ENCODE results near the gene SLC4A7.
A peak's percentile ranks its signal among the peaks of the same experiment; 100 is the strongest.

SLC4A7 gene

GRCh38 chr3:27471923-27472550 is 12.1 kb downstream of the SLC4A7 start:
- H3K4me3 ChIP-seq (replicated peaks; ENCODE audit: low read depth, low read length), result no peak overlapping the region
- no peak for DNase-seq (ENCODE audit: extremely low read depth, low read depth)
- no peak for TF ChIP-seq CTCF (IDR thresholded peaks at IDR 0.05; ENCODE audit: low read depth, low read length, missing control alignments)

GRCh38 chr3:27468283-27468886 is 15.8 kb downstream of the SLC4A7 start:
- no peak for DNase-seq (ENCODE audit: extremely low read depth, low read depth)
- no peak overlapping the region for H3K4me3 ChIP-seq (replicated peaks; ENCODE audit: low read depth, low read length)
- no peak for TF ChIP-seq CTCF (IDR thresholded peaks at IDR 0.05; ENCODE audit: low read depth, low read length, missing control alignments)

- H3K4me3 ChIP-seq (replicated peaks; ENCODE audit: low read depth, low read length), result no peak overlapping the region
- peak; percentile 35 for TF ChIP-seq CTCF (IDR thresholded peaks at IDR 0.05; ENCODE audit: low read depth, low read length, missing control alignments)
- peak; percentile 25 for DNase-seq (ENCODE audit: extremely low read depth, low read depth)
Measured at GRCh38 chr3:27467545-27467944, 16.6 kb downstream of the SLC4A7 start.

GRCh38 chr3:27464646-27465045 is 19.5 kb downstream of the SLC4A7 start:
- TF ChIP-seq CTCF (IDR thresholded peaks at IDR 0.05; ENCODE audit: low read depth, low read length, missing control alignments), result no peak
- no peak overlapping the region for H3K4me3 ChIP-seq (replicated peaks; ENCODE audit: low read depth, low read length)
- no peak for DNase-seq (ENCODE audit: extremely low read depth, low read depth)

GRCh38 chr3:27462228-27462627 is 22.0 kb downstream of the SLC4A7 start:
- DNase-seq (ENCODE audit: extremely low read depth, low read depth), result no peak
- TF ChIP-seq CTCF (IDR thresholded peaks at IDR 0.05; ENCODE audit: low read depth, low read length, missing control alignments), result no peak
- no peak overlapping the region for H3K4me3 ChIP-seq (replicated peaks; ENCODE audit: low read depth, low read length)

- DNase-seq (ENCODE audit: extremely low read depth, low read depth), result no peak
- TF ChIP-seq CTCF (IDR thresholded peaks at IDR 0.05; ENCODE audit: low read depth, low read length, missing control alignments), result no peak
- no peak overlapping the region for H3K4me3 ChIP-seq (replicated peaks; ENCODE audit: low read depth, low read length)
Measured at GRCh38 chr3:27458929-27459328, 25.3 kb downstream of the SLC4A7 start.

Data from HFF-Myc (cell line).